ENCODE results near the gene PRR7.

GRCh38 chr5:177432143-177432838 lies 14.3 kb upstream of the PRR7 start:
- TF ChIP-seq CEBPB (IDR thresholded peaks at IDR 0.05) (no peak), MAX (IDR thresholded peaks at IDR 0.05) (no peak), TAF1 (IDR thresholded peaks at IDR 0.05; ENCODE audit: low read depth) (no peak), YY1 (IDR thresholded peaks at IDR 0.05; ENCODE audit: low read depth) (no peak), EP300 (IDR thresholded peaks at IDR 0.05; ENCODE audit: borderline replicate concordance) (no peak)
- TF ChIP-seq, protein P1, sequence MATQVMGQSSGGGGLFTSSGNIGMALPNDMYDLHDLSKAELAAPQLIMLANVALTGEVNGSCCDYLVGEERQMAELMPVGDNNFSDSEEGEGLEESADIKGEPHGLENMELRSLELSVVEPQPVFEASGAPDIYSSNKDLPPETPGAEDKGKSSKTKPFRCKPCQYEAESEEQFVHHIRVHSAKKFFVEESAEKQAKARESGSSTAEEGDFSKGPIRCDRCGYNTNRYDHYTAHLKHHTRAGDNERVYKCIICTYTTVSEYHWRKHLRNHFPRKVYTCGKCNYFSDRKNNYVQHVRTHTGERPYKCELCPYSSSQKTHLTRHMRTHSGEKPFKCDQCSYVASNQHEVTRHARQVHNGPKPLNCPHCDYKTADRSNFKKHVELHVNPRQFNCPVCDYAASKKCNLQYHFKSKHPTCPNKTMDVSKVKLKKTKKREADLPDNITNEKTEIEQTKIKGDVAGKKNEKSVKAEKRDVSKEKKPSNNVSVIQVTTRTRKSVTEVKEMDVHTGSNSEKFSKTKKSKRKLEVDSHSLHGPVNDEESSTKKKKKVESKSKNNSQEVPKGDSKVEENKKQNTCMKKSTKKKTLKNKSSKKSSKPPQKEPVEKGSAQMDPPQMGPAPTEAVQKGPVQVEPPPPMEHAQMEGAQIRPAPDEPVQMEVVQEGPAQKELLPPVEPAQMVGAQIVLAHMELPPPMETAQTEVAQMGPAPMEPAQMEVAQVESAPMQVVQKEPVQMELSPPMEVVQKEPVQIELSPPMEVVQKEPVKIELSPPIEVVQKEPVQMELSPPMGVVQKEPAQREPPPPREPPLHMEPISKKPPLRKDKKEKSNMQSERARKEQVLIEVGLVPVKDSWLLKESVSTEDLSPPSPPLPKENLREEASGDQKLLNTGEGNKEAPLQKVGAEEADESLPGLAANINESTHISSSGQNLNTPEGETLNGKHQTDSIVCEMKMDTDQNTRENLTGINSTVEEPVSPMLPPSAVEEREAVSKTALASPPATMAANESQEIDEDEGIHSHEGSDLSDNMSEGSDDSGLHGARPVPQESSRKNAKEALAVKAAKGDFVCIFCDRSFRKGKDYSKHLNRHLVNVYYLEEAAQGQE (IDR thresholded peaks at IDR 0.05; ENCODE audit: low read depth), result no peak
- TF ChIP-seq, protein P2, sequence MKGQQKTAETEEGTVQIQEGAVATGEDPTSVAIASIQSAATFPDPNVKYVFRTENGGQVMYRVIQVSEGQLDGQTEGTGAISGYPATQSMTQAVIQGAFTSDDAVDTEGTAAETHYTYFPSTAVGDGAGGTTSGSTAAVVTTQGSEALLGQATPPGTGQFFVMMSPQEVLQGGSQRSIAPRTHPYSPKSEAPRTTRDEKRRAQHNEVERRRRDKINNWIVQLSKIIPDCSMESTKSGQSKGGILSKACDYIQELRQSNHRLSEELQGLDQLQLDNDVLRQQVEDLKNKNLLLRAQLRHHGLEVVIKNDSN (IDR thresholded peaks at IDR 0.05), result no peak

All from Ishikawa (cell line).